ENCODE measurements around the gene ASPSCR1. TPM values are rescaled to one million over a fixed set of nuclear protein-coding genes. Genes with fewer than 3 reads are reported as not detected.

Gene ASPSCR1
- total and polyA plus RNA-seq, 2 of the 13 experiments (the other 11 are each of a cell fraction or from before 2014, with no cell fraction given), result 274 to 314 TPM

- TF ChIP-seq, protein P1, sequence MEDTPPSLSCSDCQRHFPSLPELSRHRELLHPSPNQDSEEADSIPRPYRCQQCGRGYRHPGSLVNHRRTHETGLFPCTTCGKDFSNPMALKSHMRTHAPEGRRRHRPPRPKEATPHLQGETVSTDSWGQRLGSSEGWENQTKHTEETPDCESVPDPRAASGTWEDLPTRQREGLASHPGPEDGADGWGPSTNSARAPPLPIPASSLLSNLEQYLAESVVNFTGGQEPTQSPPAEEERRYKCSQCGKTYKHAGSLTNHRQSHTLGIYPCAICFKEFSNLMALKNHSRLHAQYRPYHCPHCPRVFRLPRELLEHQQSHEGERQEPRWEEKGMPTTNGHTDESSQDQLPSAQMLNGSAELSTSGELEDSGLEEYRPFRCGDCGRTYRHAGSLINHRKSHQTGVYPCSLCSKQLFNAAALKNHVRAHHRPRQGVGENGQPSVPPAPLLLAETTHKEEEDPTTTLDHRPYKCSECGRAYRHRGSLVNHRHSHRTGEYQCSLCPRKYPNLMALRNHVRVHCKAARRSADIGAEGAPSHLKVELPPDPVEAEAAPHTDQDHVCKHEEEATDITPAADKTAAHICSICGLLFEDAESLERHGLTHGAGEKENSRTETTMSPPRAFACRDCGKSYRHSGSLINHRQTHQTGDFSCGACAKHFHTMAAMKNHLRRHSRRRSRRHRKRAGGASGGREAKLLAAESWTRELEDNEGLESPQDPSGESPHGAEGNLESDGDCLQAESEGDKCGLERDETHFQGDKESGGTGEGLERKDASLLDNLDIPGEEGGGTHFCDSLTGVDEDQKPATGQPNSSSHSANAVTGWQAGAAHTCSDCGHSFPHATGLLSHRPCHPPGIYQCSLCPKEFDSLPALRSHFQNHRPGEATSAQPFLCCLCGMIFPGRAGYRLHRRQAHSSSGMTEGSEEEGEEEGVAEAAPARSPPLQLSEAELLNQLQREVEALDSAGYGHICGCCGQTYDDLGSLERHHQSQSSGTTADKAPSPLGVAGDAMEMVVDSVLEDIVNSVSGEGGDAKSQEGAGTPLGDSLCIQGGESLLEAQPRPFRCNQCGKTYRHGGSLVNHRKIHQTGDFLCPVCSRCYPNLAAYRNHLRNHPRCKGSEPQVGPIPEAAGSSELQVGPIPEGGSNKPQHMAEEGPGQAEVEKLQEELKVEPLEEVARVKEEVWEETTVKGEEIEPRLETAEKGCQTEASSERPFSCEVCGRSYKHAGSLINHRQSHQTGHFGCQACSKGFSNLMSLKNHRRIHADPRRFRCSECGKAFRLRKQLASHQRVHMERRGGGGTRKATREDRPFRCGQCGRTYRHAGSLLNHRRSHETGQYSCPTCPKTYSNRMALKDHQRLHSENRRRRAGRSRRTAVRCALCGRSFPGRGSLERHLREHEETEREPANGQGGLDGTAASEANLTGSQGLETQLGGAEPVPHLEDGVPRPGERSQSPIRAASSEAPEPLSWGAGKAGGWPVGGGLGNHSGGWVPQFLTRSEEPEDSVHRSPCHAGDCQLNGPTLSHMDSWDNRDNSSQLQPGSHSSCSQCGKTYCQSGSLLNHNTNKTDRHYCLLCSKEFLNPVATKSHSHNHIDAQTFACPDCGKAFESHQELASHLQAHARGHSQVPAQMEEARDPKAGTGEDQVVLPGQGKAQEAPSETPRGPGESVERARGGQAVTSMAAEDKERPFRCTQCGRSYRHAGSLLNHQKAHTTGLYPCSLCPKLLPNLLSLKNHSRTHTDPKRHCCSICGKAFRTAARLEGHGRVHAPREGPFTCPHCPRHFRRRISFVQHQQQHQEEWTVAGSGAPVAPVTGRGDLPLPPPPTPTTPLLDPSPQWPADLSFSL (CRISPR knock-in tag; IDR thresholded peaks at IDR 0.05), result no peak
- TF ChIP-seq, protein P2, sequence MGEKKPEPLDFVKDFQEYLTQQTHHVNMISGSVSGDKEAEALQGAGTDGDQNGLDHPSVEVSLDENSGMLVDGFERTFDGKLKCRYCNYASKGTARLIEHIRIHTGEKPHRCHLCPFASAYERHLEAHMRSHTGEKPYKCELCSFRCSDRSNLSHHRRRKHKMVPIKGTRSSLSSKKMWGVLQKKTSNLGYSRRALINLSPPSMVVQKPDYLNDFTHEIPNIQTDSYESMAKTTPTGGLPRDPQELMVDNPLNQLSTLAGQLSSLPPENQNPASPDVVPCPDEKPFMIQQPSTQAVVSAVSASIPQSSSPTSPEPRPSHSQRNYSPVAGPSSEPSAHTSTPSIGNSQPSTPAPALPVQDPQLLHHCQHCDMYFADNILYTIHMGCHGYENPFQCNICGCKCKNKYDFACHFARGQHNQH (CRISPR knock-in tag; IDR thresholded peaks at IDR 0.05), result no peak
- peak; percentile 3; the same call in 1 of the 2 replicates for TF ChIP-seq TGIF2 (CRISPR knock-in tag; IDR thresholded peaks at IDR 0.05)
- TF ChIP-seq BHLHE40 (IDR thresholded peaks at IDR 0.05; ENCODE audit: low read length), result peak; percentile 43; the same call in 1 of the 2 replicates
- TF ChIP-seq, protein P3, sequence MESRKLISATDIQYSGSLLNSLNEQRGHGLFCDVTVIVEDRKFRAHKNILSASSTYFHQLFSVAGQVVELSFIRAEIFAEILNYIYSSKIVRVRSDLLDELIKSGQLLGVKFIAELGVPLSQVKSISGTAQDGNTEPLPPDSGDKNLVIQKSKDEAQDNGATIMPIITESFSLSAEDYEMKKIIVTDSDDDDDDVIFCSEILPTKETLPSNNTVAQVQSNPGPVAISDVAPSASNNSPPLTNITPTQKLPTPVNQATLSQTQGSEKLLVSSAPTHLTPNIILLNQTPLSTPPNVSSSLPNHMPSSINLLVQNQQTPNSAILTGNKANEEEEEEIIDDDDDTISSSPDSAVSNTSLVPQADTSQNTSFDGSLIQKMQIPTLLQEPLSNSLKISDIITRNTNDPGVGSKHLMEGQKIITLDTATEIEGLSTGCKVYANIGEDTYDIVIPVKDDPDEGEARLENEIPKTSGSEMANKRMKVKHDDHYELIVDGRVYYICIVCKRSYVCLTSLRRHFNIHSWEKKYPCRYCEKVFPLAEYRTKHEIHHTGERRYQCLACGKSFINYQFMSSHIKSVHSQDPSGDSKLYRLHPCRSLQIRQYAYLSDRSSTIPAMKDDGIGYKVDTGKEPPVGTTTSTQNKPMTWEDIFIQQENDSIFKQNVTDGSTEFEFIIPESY (CRISPR knock-in tag; IDR thresholded peaks at IDR 0.05), result 0 out of 2 replicates have a peak, but pooled peaks have one; percentile 20
- peak; percentile 2; the same call in 1 of the 2 replicates for TF ChIP-seq RBFOX2 (IDR thresholded peaks at IDR 0.05; ENCODE audit: low read depth, low read length)
- TF ChIP-seq MED8 (CRISPR knock-in tag; IDR thresholded peaks at IDR 0.05; ENCODE audit: insufficient replicate concordance), result peak; percentile 52
- peak; percentile 49; the same call in 1 of the 2 replicates for TF ChIP-seq NFKB2 (CRISPR knock-in tag; IDR thresholded peaks at IDR 0.05; ENCODE audit: borderline replicate concordance)
- 0 out of 2 replicates have a peak, but pooled peaks have one; percentile 23 for TF ChIP-seq MIXL1 (CRISPR knock-in tag; IDR thresholded peaks at IDR 0.05)
- TF ChIP-seq ZNF788 (CRISPR knock-in tag; IDR thresholded peaks at IDR 0.05; ENCODE audit: borderline replicate concordance), result 0 out of 2 replicates have a peak, but pooled peaks have one; percentile 64
- peak; percentile 52; the same call in 1 of the 2 replicates for TF ChIP-seq ZNF709 (CRISPR knock-in tag; IDR thresholded peaks at IDR 0.05)
- TF ChIP-seq, protein P4, sequence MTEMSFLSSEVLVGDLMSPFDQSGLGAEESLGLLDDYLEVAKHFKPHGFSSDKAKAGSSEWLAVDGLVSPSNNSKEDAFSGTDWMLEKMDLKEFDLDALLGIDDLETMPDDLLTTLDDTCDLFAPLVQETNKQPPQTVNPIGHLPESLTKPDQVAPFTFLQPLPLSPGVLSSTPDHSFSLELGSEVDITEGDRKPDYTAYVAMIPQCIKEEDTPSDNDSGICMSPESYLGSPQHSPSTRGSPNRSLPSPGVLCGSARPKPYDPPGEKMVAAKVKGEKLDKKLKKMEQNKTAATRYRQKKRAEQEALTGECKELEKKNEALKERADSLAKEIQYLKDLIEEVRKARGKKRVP (CRISPR knock-in tag; IDR thresholded peaks at IDR 0.05), result peak in 1 of 2 experiments; percentile 23; a peak in 1 of 4 replicates
- TF ChIP-seq KAT8 (CRISPR knock-in tag; IDR thresholded peaks at IDR 0.05), result 0 out of 2 replicates have a peak, but pooled peaks have one; percentile 43
- TF ChIP-seq ZSCAN9 (CRISPR knock-in tag; IDR thresholded peaks at IDR 0.05; ENCODE audit: borderline replicate concordance), result peak; percentile 53; the same call in 1 of the 2 replicates
- peak; percentile 55; the same call in 1 of the 2 replicates for TF ChIP-seq ZNF710 (CRISPR knock-in tag; IDR thresholded peaks at IDR 0.05; ENCODE audit: borderline replicate concordance)
- no peak for TF ChIP-seq ZNF724P (CRISPR knock-in tag; IDR thresholded peaks at IDR 0.05; ENCODE audit: borderline replicate concordance)
- peak; percentile 87 for TF ChIP-seq RARA (CRISPR knock-in tag; IDR thresholded peaks at IDR 0.05)
Observed at GRCh38 chr17:81999587-81999975, 22.2 kb downstream of the ASPSCR1 start (continued).
